Jurkat, Clone E6-1 (cell line): ENCODE data around the gene LOC101059915.
A peak's percentile ranks its signal among the peaks of the same experiment; 100 is the strongest.
"Not testable (repeated sequence)": the region's sequence is repeated elsewhere in the genome, so short reads cannot be mapped to it uniquely, and the experiment has no call there.

Source experiments
- DNase-seq: peaks from one replicate; pipeline ENCODE4 v3.0.0-alpha.2; 2011; ENCODE audit warnings: low read depth, low spot score
- H3K4me3 ChIP-seq: 2 replicates; pipeline ENCODE4 v1.5.1; 2011; ENCODE audit warnings: mild to moderate bottlenecking, low read length, control low read depth, moderate library complexity

The LOC101059915 gene

GRCh38 chrX:71668248-71668595, 876 bp downstream of the LOC101059915 start:
- no peak overlapping the region for H3K4me3 ChIP-seq
- no peak for DNase-seq

GRCh38 chrX:71669492-71669891, 2.1 kb downstream of the LOC101059915 start:
- H3K4me3 ChIP-seq = no peak overlapping the region
- no peak for DNase-seq

DNA sequence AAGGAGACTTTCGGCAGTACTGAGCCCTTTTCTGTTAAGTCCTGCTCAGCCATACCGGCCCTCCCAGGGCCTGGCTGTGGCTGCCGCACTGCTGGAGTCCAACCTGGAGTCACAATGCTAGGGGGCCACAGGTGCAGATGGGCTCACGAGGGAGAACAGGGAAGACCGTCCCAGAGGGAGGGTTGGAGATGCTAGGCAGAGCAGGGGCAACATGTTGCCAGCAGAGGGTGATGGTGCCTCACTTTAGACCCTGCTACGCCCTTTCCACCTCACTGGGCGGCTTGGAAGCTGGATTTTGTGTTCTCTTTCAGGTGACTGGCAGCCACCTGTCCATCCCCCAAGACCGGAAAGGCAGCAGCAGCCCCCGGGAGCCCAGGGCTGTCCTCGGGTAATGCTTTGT, 2.6 kb downstream of the LOC101059915 start:
- not testable (repeated sequence) for H3K4me3 ChIP-seq
- peak; percentile 29 for DNase-seq

GRCh38 chrX:71671043-71671780, 3.9 kb downstream of the LOC101059915 start:
- no peak overlapping the region for H3K4me3 ChIP-seq

GRCh38 chrX:71671938-71672337, 4.6 kb downstream of the LOC101059915 start:
- no peak overlapping the region for H3K4me3 ChIP-seq
- no peak for DNase-seq

More at GRCh38 chrX:71671043-71671780, 3.9 kb downstream of the LOC101059915 start:
- peak; percentile 63 for DNase-seq

DNA sequence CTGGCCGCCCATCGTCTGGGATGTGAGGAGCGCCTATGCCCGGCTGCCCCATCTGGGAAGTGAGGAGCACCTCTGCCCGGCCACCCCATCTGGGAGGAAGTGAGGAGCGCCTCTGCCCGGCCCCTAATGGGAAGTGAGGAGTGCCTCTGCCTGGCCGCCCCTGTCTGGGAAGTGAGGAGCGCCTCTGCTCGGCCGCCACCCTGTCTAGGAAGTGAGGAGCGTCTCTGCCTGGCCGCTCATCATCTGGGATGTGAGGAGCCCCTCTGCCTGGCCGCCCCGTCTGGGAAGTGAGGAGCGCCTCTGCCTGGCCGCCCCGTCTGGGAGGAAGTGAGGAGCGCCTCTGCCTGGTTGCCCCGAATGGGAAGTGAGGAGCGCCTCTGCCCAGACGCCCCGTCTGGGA, 8.3 kb downstream of the LOC101059915 start:
- not testable (repeated sequence) for DNase-seq, H3K4me3 ChIP-seq

- DNase-seq, H3K4me3 ChIP-seq: not testable (repeated sequence)
Observed at GRCh38 chrX:71676068-71676795, 8.9 kb downstream of the LOC101059915 start.

GRCh38 chrX:71677195-71677594, 9.8 kb downstream of the LOC101059915 start:
- not testable (repeated sequence) for DNase-seq, H3K4me3 ChIP-seq

GRCh38 chrX:71679575-71680207, 12.3 kb downstream of the LOC101059915 start:
- no peak overlapping the region for H3K4me3 ChIP-seq
- DNase-seq = no peak

DNA sequence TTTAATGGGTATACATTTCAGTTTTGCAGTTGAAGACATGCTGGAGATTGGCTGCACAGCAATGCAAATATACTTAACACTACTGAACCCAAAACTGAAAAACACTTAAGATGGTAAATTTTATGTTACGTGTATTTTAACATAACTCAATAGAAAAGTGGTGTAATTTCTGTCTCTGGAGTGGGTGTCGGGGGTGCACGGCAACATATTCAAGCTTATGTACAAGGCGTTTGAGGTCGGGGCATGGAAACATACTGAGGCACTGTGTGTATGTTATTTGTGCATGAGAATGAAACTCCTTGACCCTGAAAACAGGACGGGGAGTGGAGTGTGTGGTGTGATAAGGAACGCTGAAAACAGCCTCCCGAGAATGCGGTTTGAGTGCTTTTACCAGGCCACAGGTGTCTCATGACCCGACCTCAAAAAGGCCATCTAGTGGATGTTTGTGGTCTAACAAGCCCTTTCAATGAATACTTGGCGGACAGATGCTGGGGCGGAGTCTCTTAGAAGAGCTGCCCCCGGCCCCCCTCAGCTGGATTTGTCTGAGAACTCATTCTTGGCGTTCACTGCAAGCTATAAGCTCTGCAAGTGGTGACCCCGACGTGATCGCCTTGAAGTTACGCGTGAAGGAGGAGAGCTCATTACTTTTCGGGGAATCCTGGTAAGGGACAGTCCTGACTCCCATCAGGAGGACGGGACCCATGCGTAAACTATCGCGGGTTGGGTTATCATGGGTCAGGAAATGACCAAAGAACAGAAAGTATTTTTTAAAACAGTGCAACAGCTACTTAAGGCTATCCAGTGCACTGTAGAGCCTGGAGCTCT, 29.5 kb downstream of the LOC101059915 start:
- not testable (repeated sequence) for H3K4me3 ChIP-seq, DNase-seq

GRCh38 chrX:71697466-71698298, 30.3 kb downstream of the LOC101059915 start:
- DNase-seq, H3K4me3 ChIP-seq: not testable (repeated sequence)

GRCh38 chrX:71698299-71699022, 31.1 kb downstream of the LOC101059915 start:
- not testable (repeated sequence) for DNase-seq, H3K4me3 ChIP-seq

- not testable (repeated sequence) for DNase-seq, H3K4me3 ChIP-seq
Observed at GRCh38 chrX:71699023-71699344, 31.6 kb downstream of the LOC101059915 start.

GRCh38 chrX:71702853-71703252, 35.5 kb downstream of the LOC101059915 start:
- not testable (repeated sequence) for H3K4me3 ChIP-seq, DNase-seq

DNA sequence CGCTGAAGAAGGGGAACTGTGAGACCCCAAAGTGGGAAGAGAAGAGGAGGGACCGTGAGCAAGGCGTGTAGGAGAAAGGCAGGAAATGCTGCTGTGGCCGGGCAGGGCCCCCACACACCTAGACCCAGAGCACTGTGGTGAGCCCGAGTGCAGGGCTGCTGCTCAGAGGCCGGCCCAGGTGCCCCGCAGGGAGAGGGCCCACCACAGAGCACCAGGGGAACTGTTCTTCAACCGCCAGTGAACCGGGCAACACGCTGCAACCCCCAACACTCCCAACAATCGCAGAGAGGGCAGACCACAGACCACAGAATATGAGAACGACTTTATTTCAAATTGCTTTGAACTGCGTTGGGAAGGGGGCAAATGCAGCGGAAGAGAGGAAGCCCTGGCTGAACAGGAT, 46.7 kb downstream of the LOC101059915 start:
- DNase-seq, H3K4me3 ChIP-seq: not testable (repeated sequence)

GRCh38 chrX:71715551-71715950, 48.2 kb downstream of the LOC101059915 start:
- H3K4me3 ChIP-seq, DNase-seq: not testable (repeated sequence)

- not testable (repeated sequence) for DNase-seq, H3K4me3 ChIP-seq
Observed at GRCh38 chrX:71716323-71716722, 49.0 kb downstream of the LOC101059915 start.

DNA sequence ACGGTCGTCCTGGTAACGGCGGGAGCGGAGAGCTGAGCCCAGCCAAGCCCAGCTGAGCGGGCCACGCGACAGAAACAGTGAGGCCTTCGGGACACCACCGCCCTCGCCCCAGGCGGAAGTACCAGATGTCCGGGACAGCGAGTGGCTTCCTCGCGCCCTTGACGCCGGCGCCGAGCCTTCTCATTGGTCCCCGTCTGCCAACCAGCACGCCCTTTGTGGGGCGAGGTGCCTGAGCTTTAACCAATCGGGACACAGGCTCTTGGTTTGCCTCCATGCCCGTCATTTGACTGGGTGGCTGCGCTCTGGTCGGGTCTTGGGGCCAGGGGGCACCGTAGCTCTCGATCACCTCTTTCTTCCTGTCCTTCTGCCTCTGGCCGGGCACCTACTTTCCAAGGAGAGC, 50.8 kb downstream of the LOC101059915 start, which contains the start of gene CXorf49:
Gene CXorf49 (minus strand): TSS at position 101 of the 400 bp plus-strand sequence. CDS start 134 bp downstream, outside the sequence.
- H3K4me3 ChIP-seq, DNase-seq: not testable (repeated sequence)
